ENCODE measurements around the gene UST. TPM values are rescaled to one million over a fixed set of nuclear protein-coding genes. Genes with fewer than 3 reads are reported as not detected.
"Not testable (repeated sequence)": the region's sequence is repeated elsewhere in the genome, so short reads cannot be mapped to it uniquely, and the experiment has no call there.

UST gene
- total RNA-seq, 1 experiment from 2014 or later, result 0.37 TPM

- no peak for DNase-seq (ENCODE audit: low read depth)
- in situ Hi-C loops (cut with HindIII; ENCODE audit: low pct_unique_long_range_greater_than_20kb, low sequenced_read_pairs), result no loop called here
Measured at GRCh38 chr6:148760568-148761526, 14.0 kb downstream of the UST start.

- DNase-seq (ENCODE audit: low read depth), result no peak
Measured at GRCh38 chr6:148761527-148762011, 14.7 kb downstream of the UST start.

GRCh38 chr6:148762231-148762630, 15.4 kb downstream of the UST start:
- no peak for DNase-seq (ENCODE audit: low read depth)
- in situ Hi-C loops (cut with HindIII; ENCODE audit: low pct_unique_long_range_greater_than_20kb, low sequenced_read_pairs), result no loop called here

More at GRCh38 chr6:148761527-148762011, 14.7 kb downstream of the UST start:
- in situ Hi-C loops (cut with HindIII; ENCODE audit: low pct_unique_long_range_greater_than_20kb, low sequenced_read_pairs), result no loop called here

GRCh38 chr6:148764259-148765020, 17.6 kb downstream of the UST start:
- DNase-seq (ENCODE audit: low read depth); in situ Hi-C loops (cut with HindIII; ENCODE audit: low pct_unique_long_range_greater_than_20kb, low sequenced_read_pairs): not testable (repeated sequence)

- DNase-seq (ENCODE audit: low read depth), result no peak
- in situ Hi-C loops (cut with HindIII; ENCODE audit: low pct_unique_long_range_greater_than_20kb, low sequenced_read_pairs), result no loop called here
Measured at GRCh38 chr6:148765898-148766808, 19.3 kb downstream of the UST start.

GRCh38 chr6:148768646-148769270, 21.9 kb downstream of the UST start:
- in situ Hi-C loops (cut with HindIII; ENCODE audit: low pct_unique_long_range_greater_than_20kb, low sequenced_read_pairs), result no loop called here

GRCh38 chr6:148769304-148769968, 22.6 kb downstream of the UST start:
- in situ Hi-C loops (cut with HindIII; ENCODE audit: low pct_unique_long_range_greater_than_20kb, low sequenced_read_pairs), result no loop called here

More at GRCh38 chr6:148768646-148769270, 21.9 kb downstream of the UST start:
- DNase-seq (ENCODE audit: low read depth), result no peak

GRCh38 chr6:148770408-148771211, 23.8 kb downstream of the UST start:
- no peak for DNase-seq (ENCODE audit: low read depth)
- in situ Hi-C loops (cut with HindIII; ENCODE audit: low pct_unique_long_range_greater_than_20kb, low sequenced_read_pairs), result no loop called here

More at GRCh38 chr6:148769304-148769968, 22.6 kb downstream of the UST start:
- no peak for DNase-seq (ENCODE audit: low read depth)

GRCh38 chr6:148771212-148771601, 24.4 kb downstream of the UST start:
- no peak for DNase-seq (ENCODE audit: low read depth)
- in situ Hi-C loops (cut with HindIII; ENCODE audit: low pct_unique_long_range_greater_than_20kb, low sequenced_read_pairs), result no loop called here

- DNase-seq (ENCODE audit: low read depth), result no peak
- in situ Hi-C loops (cut with HindIII; ENCODE audit: low pct_unique_long_range_greater_than_20kb, low sequenced_read_pairs), result no loop called here
Measured at GRCh38 chr6:148771896-148772554, 25.2 kb downstream of the UST start.

- DNase-seq (ENCODE audit: low read depth), result no peak
- in situ Hi-C loops (cut with HindIII; ENCODE audit: low pct_unique_long_range_greater_than_20kb, low sequenced_read_pairs), result no loop called here
Measured at GRCh38 chr6:148775161-148775560, 28.3 kb downstream of the UST start.

GRCh38 chr6:148776321-148777308, 29.8 kb downstream of the UST start:
- in situ Hi-C loops (cut with HindIII; ENCODE audit: low pct_unique_long_range_greater_than_20kb, low sequenced_read_pairs), result no loop called here
- no peak for DNase-seq (ENCODE audit: low read depth)

GRCh38 chr6:148779142-148779562, 32.3 kb downstream of the UST start:
- in situ Hi-C loops (cut with HindIII; ENCODE audit: low pct_unique_long_range_greater_than_20kb, low sequenced_read_pairs), result no loop called here
- no peak for DNase-seq (ENCODE audit: low read depth)

GRCh38 chr6:148780423-148780822, 33.6 kb downstream of the UST start:
- DNase-seq (ENCODE audit: low read depth); in situ Hi-C loops (cut with HindIII; ENCODE audit: low pct_unique_long_range_greater_than_20kb, low sequenced_read_pairs): not testable (repeated sequence)

Data from Caki2 (cell line).